IPS DF 4.7 (cell line): ENCODE measurements around the gene SVEP1.
A peak's percentile ranks its signal among the peaks of the same experiment; 100 is the strongest.
"Not testable (repeated sequence)": the region's sequence is repeated elsewhere in the genome, so short reads cannot be mapped to it uniquely, and the experiment has no call there.

Experiments used
- DNase-seq: peaks from one replicate; pipeline ENCODE4 v3.0.0-alpha.2; 2013; ENCODE audit warnings: low spot score; ENCODE audit errors: extremely low read depth

Gene SVEP1

GRCh38 chr9:110447476-110447875 is 132.1 kb downstream of the SVEP1 start:
- no peak for DNase-seq

DNA sequence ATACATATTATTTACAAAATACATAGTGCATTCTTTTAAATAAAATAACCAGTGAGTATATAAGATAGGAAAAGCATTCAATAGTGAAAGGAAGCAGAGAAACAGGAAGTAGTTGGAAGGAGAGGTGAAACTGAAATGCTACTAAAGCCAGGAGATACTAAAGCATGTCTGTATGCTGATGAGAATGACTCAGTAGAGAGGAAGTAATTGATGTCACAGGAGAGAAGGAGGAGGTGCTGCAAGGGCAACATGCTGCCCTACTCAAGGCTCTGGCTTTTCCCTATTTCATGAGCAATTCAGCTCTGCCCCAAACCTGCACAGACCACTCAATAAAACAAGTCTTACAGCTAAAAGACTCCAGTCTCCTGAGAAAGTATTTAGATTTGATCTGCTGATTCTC is 133.4 kb downstream of the SVEP1 start:
- no peak for DNase-seq

DNA sequence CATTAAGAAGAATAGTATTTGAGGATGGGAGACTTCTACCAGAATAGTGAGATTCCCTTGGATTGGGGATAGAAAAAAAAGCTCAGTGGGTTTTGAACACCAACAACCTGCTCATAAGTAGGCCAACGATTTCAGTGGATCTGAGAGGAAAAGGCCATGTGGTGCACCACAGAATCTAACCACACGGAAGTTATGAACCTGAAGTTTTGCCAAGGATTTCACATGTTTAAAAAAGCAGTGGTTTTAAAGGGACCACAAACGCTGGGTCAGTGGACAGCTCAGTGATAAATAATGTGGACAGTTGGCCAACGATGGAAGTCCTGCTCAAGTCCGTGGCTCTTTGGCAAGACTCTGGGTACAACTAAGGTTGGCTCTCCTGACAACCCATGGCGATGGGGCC is 134.6 kb downstream of the SVEP1 start:
- no peak for DNase-seq

- DNase-seq: no peak
These were observed 135.7 kb downstream of the SVEP1 start for GRCh38 chr9:110443866-110444220.

- DNase-seq: no peak
These were observed 136.2 kb downstream of the SVEP1 start for GRCh38 chr9:110443146-110443865.

GRCh38 chr9:110440796-110441195 is 138.7 kb downstream of the SVEP1 start:
- DNase-seq: no peak

DNA sequence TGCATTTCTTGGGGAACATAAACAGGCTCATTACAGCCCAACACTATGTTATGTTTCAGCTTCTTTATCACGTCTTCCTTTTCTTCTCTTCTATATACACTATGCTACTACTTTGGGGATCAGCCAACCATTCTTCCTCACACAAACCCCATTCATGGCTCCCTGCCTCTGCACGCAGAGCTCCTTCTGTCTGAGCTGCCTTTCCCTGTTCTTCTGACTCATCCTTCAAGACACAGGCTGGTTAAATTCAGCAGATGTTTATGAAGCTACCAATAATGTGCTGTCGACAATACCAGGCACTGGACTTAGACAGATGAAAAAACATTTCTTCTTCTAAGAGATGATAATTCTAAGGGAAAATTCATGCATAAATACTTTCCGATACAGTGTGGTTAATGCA is 139.4 kb downstream of the SVEP1 start:
- no peak for DNase-seq

DNA sequence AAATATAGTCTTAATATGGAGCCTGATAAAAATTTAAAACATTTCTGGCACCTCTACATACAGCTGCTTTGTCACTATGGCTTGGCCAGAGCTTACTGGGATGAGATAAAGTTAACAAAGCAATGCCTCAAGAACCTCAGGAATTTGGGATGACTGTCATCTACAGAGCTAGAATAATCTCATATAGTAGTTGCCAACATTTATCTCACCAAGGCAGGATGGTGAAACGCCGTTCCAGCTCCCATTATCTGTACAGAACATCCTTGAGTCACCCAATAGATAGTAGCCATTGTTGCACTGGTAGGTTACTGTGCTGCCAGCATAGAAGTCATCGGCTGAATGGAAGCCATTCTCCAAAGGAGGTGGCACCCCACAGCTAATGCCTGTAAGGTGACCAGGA is 147.3 kb downstream of the SVEP1 start:
- DNase-seq: no peak

DNA sequence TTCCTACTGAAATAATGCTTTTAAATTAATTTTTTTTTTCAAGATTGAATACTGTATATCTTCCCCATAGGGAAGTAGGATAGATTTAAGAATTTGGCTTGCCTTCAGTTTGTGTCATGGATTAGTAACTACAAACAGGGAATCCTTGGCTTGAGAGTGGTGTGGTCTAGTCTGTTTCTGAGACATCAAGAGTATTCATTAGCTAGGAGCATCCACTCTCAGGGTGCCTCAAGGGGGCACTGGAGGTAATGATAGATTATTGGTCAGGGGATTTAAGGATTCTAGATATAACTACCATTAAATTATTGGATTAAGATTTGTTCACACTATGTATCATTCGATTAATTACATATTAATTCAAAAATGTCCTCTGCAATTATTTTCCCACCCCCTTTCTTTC is 150.1 kb downstream of the SVEP1 start:
- DNase-seq: no peak

GRCh38 chr9:110427497-110428104 is 151.9 kb downstream of the SVEP1 start:
- peak; percentile 51 for DNase-seq

- DNase-seq: no peak
These were observed 153.4 kb downstream of the SVEP1 start for GRCh38 chr9:110426052-110426709.

- DNase-seq: no peak
These were observed 165.1 kb downstream of the SVEP1 start for GRCh38 chr9:110414471-110414870.

DNA sequence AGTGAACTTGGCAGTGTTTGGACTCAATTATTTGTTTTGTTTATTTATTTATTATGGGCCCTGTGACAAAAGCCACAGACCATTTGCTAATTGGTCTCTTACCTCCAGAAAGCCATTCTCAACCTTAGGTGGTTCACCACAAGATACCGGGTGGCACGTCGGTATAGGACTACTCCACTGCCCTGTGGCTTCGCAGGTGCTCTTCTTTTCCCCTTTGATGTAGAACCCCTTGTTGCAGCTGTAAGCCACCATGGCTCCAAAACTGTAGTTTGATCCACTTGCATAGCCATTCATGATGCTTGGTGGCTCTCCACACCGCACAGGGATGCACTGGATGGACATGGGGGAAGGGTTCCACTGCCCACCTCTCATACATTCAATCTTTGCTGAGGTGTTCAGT is 168.6 kb downstream of the SVEP1 start:
- DNase-seq: no peak

GRCh38 chr9:110408598-110408997 is 170.9 kb downstream of the SVEP1 start:
- no peak for DNase-seq

DNA sequence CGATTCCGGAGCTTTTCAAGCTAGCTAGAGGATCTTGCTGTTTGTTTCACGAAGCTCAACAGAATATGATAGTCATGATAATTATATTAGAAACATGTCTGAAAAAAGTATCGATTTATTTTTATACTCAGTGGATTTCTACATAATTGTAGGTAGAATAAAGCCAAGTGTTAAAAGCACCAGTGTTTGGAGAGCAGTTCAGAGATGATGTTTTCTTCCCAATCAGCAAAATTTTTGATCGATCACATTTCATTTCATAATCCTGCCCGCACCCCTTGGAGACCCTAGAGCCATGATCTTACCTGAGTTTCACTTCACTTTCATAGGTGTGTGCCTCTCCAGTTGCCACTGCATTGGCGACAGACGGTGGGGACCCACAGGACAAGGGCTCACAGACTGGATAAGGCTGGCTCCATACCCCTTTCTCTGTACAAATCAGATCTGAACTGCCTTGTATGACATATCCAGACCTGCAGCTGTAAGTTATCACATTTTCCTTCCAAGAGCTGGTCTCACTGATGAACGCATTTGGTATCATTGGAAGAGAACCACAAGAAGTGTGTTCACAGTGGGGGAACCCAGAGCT is 173.6 kb downstream of the SVEP1 start:
- DNase-seq: no peak

GRCh38 chr9:110404473-110404872 is 175.1 kb downstream of the SVEP1 start:
- DNase-seq: no peak

DNA sequence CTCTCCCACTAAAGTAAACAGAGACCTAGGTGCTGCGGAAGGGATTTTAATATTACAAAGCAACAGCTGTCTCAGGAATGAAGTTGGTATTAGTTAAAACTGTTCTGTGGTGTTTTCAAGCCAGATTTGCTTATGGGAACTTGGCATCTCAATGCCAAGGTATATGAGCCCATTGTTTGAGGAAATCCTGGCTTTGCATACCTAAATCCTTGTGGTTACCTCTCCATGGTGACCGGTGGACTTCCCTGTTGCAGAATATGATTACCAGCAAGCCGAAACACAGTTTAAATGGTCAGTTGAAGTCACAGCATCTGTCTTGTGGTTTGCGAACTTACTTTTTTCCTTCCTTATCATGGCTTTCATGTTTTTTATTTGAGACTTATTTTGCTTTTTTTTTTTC is 179.6 kb downstream of the SVEP1 start:
- DNase-seq: no peak

- not testable (repeated sequence) for DNase-seq
These were observed 180.5 kb downstream of the SVEP1 start for GRCh38 chr9:110398992-110399391.

- DNase-seq: no peak
These were observed 187.6 kb downstream of the SVEP1 start for GRCh38 chr9:110391826-110392485.

GRCh38 chr9:110389148-110389750 is 190.3 kb downstream of the SVEP1 start:
- no peak for DNase-seq

- no peak for DNase-seq
These were observed 196.1 kb downstream of the SVEP1 start for GRCh38 chr9:110383491-110383890.

DNA sequence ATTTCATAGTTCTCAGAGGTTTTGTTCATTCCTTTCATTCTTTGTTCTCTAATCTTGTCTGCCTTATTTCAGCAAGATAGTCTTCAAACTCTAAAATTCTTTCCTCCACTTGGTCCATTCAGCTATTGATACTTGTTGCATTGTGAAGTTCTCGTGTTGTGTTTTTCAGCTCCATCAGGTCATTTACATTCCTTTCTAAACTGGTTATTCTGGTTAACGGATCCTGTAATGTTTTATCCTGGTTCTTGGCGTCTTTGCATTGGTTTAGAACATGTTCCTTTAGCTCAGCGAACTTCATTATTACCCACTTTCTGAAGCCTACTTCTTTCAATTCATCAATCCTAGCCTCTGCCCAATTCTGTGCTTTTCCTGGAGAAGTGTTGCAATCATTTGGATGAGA is 196.8 kb downstream of the SVEP1 start:
- DNase-seq: no peak
